CD4-positive, alpha-beta T cell treated with Interleukin-15 for 4 hours (primary cell): Measurements from ENCODE around the gene IRX5.

Source experiments
- DNase-seq: peaks from one replicate; pipeline ENCODE4 v3.0.0-alpha.2; 2020; ENCODE audit warnings: low spot score

IRX5 gene

DNA sequence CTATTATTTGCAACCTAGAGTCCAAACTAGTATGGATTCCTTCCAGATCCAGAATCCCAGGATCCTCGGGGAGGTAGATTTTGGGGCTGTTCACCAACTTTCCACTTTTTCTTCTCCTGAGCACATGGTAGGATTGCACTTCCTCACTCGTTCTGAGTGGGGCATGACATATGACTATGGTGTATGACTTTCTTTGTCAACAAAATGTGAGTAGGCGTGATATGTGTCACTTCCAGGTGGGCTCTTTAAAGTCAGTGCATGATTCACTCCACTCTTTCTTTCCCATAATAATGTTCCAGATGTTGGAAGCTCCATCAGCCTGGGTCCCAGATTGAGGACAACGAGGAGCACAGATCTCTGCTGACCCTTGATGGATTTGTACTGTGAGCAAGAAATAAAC is 21.5 kb downstream of the IRX5 start:
- DNase-seq, result no peak

DNA sequence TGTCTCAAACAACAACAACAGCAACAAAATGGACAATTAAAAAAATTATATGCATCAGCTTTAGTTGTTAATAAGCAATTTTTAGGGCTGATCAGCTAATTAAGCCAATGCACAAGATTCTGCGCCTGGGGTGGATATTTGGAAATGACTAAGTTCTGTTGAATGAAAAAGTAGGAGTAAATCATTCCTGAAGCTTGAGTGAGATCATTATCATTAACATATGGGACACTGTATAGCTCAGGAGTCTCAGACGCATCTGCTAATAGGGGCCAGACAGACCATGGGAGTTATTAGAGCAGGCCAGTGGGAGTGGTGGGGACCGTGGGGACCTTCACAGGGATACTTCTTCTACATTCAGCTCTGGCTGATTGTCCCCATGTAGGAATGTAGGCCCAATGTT is 22.8 kb downstream of the IRX5 start:
- DNase-seq, result no peak

- no peak for DNase-seq
Measured at GRCh38 chr16:54954220-54954619, 23.6 kb downstream of the IRX5 start.

- no peak for DNase-seq
Measured at GRCh38 chr16:54955757-54956156, 25.1 kb downstream of the IRX5 start.

DNA sequence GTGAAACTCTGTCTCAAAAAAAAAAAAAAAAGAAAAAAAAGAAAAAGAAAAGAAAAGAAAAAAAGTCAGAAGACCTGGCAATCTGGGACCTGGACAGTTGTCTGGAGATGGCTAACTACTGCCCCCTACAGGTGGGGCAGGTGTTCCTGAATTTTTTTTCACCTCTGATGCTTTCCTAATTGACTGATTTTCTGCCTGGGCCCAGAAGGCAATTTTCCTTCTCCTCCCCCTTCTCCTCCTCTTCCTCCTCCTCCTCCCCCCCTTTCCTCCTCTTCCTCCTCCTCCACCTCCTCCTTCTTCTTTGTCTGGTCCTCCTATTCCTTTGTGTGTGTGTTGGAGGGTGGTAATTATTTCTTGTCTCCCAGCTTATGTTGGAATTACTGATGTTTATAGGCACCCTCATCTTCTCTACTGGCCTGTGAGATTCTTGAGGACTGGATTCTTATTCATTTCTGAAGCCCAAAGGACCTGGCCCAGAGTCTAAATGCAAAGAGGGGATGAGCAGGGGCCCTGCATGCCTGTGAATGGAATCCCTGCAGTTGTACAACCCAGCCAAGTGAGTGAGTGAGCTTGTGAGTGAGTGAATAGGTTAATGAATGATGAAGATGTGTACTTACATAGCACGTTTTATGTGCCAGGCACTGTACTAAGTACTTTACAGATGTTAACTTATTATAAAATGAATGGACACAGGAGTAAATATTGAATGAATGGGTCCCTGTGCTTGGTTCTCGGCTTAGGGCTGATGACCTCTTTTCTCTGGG is 26.9 kb downstream of the IRX5 start:
- DNase-seq, result no peak

- DNase-seq, result no peak
Measured at GRCh38 chr16:54962045-54962444, 31.4 kb downstream of the IRX5 start.

- no peak for DNase-seq
Measured at GRCh38 chr16:54964239-54964638, 33.6 kb downstream of the IRX5 start.

DNA sequence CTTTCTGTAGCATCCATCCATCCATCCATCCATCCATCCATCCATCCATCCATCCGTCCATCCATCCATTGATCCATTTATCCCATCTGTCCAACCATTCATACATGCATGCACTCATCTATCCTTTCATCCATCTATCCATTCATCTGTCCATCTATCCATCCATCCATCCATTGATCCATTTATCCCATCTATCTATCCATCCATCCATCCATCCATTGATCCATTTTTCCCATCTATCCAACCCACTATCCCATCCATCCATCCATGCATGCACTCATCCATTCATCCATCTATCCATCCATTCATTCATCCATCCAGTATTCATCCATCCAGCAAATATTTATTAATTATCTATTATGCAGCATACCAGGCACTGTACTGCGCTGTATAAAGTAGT is 34.8 kb downstream of the IRX5 start:
- no peak for DNase-seq

GRCh38 chr16:54968011-54968410 is 37.3 kb downstream of the IRX5 start:
- DNase-seq, result no peak

- no peak for DNase-seq
Measured at GRCh38 chr16:54968784-54969183, 38.1 kb downstream of the IRX5 start.

DNA sequence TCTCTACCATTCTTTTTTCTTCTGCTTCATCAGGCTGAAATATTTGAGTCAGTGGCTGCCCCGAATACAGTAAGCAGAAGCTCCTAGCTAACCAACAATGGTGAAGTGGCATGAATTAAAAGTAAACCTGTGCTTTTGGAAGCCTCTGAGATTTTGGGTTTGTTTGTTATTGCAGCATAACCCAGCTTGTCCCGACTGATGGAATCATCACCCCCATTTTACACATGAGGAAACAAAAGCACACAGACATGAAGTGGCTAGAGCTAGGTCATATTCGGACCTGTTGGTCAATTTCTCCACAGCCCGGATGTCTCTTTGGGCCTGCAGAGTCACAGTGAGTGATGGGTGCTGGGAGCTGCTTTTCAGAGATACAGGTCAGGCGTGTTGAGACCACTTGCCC is 39.4 kb downstream of the IRX5 start:
- no peak for DNase-seq

- DNase-seq, result no peak
Measured at GRCh38 chr16:54974367-54974766, 43.7 kb downstream of the IRX5 start.

DNA sequence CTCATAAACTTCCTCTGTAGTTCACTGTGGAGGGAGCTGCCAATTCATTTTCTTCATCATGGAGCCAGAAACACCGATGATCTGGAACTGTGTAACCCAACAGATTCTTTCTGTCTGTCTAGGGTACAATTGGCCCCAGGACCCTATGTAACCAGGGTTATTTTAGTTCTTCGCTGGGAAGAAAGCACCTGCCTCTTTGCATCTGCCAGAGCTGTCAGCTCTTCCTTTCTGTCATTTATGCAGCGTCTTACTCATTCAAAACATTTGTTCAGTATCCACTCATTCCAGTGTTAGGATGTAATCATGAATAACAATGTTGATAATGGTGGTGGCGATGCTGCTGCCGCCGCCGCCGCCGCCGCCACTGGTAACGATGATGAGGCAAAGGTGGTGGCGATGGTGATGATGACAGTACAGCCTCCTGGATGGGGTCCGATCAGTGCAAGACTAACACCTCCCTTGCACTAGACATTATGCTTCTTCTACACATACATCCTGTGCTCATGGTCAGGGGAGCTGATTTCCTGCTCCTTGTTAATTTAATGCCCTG is 46.1 kb downstream of the IRX5 start:
- DNase-seq, result no peak

DNA sequence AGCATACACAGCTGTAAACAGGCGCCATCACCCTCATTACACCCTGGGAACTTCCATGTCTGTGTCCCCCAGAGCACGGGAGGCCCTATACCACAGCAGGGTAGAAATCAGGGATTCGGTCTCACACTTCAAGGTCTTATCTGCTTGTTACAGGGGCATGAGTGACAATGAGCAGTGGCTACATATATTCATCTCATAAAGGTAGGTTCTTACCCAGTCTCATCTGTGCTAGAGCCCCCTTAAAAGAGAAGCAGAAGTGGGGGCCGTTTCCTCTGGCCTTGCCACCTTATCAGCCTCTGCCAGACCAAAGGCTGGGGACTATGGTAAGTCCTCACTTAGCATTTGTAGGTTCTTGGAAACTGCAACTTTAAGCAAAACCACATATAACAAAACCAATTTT is 46.5 kb downstream of the IRX5 start:
- no peak for DNase-seq

GRCh38 chr16:54980821-54981220 is 50.2 kb downstream of the IRX5 start:
- DNase-seq, result no peak
